Measurements from ENCODE around the gene C11orf65. TPM values are rescaled to one million over a fixed set of nuclear protein-coding genes. Genes with fewer than 3 reads are reported as not detected.
"Not testable (repeated sequence)": the region's sequence is repeated elsewhere in the genome, so short reads cannot be mapped to it uniquely, and the experiment has no call there.

Gene C11orf65
- polyA plus RNA-seq, 4 donors = 0.24 to 0.84 TPM; not detected in 2

GRCh38 chr11:108402241-108402640 lies 65.1 kb downstream of the C11orf65 start:
- Histone ChIP-seq H3K9me3 (ENCODE audit: control insufficient read depth in 2 of 2, insufficient read depth in 1 of 2, low read depth in 1 of 2, low read length in 1 of 2) (no peaks in the 10 kb centered on the region), H3K4me3 (ENCODE audit: low read depth in 1 of 3, low read length in 3 of 3) (no peak overlapping the region), H3K36me3 (ENCODE audit: control insufficient read depth in 3 of 3, insufficient read depth in 2 of 3, low read depth in 1 of 3, low read length in 3 of 3) (no peaks in the 10 kb centered on the region), H3K27me3 (ENCODE audit: control insufficient read depth in 3 of 3, insufficient read depth in 3 of 3, low read length in 3 of 3) (no peaks in the 10 kb centered on the region), H3K4me1 (ENCODE audit: control insufficient read depth in 3 of 3, insufficient read depth in 2 of 3, low read depth in 1 of 3, low read length in 2 of 3) (peaks cover 0 to 9% (median 0%) of the 10 kb centered on the region in 3 donors), H3K27ac (ENCODE audit: low read depth in 1 of 3, low read length in 2 of 3) (no peak overlapping the region)
- DNase-seq = no peak
- 97 to 100% (median 100%) methylated on average over 1 of the region's 1 CpG for WGBS, 3 donors
- FAIRE-seq = no peak

GRCh38 chr11:108398439-108398838 lies 68.9 kb downstream of the C11orf65 start:
- Histone ChIP-seq H3K27ac (ENCODE audit: low read depth in 1 of 3, low read length in 2 of 3) (no peak overlapping the region), H3K36me3 (ENCODE audit: control insufficient read depth in 3 of 3, insufficient read depth in 2 of 3, low read depth in 1 of 3, low read length in 3 of 3) (no peaks in the 10 kb centered on the region), H3K4me1 (ENCODE audit: control insufficient read depth in 3 of 3, insufficient read depth in 2 of 3, low read depth in 1 of 3, low read length in 2 of 3) (peaks cover 0 to 9% (median 0%) of the 10 kb centered on the region in 3 donors), H3K27me3 (ENCODE audit: control insufficient read depth in 3 of 3, insufficient read depth in 3 of 3, low read length in 3 of 3) (no peaks in the 10 kb centered on the region), H3K4me3 (ENCODE audit: low read depth in 1 of 3, low read length in 3 of 3) (no peak overlapping the region), H3K9me3 (ENCODE audit: control insufficient read depth in 2 of 2, insufficient read depth in 1 of 2, low read depth in 1 of 2, low read length in 1 of 2) (no peaks in the 10 kb centered on the region)
- no peak for DNase-seq
- WGBS, 3 donors = 87 to 92% (median 87%) methylated on average over 6 of the region's 6 CpGs
- no peak for FAIRE-seq

- not testable (repeated sequence) for H3K27ac ChIP-seq (ENCODE audit: low read depth in 1 of 3, low read length in 2 of 3); FAIRE-seq; H3K4me1 ChIP-seq (ENCODE audit: control insufficient read depth in 3 of 3, insufficient read depth in 2 of 3, low read depth in 1 of 3, low read length in 2 of 3); H3K27me3 ChIP-seq (ENCODE audit: control insufficient read depth in 3 of 3, insufficient read depth in 3 of 3, low read length in 3 of 3); H3K4me3 ChIP-seq (ENCODE audit: low read depth in 1 of 3, low read length in 3 of 3); DNase-seq; H3K36me3 ChIP-seq (ENCODE audit: control insufficient read depth in 3 of 3, insufficient read depth in 2 of 3, low read depth in 1 of 3, low read length in 3 of 3); H3K9me3 ChIP-seq (ENCODE audit: control insufficient read depth in 2 of 2, insufficient read depth in 1 of 2, low read depth in 1 of 2, low read length in 1 of 2)
- 95 to 96% (median 95%) methylated on average over 6 of the region's 6 CpGs for WGBS, 3 donors
These were observed 70.7 kb downstream of the C11orf65 start for GRCh38 chr11:108396672-108397071.

- WGBS, 3 donors = 45 to 94% (median 76%) methylated on average over 4 of the region's 4 CpGs
- H3K36me3 ChIP-seq (ENCODE audit: control insufficient read depth in 3 of 3, insufficient read depth in 2 of 3, low read depth in 1 of 3, low read length in 3 of 3) = no peaks in the 10 kb centered on the region
- H3K4me1 ChIP-seq (ENCODE audit: control insufficient read depth in 3 of 3, insufficient read depth in 2 of 3, low read depth in 1 of 3, low read length in 2 of 3) = no peaks in the 10 kb centered on the region
- no peak overlapping the region for H3K27ac ChIP-seq (ENCODE audit: low read depth in 1 of 3, low read length in 2 of 3)
- H3K4me3 ChIP-seq (ENCODE audit: low read depth in 1 of 3, low read length in 3 of 3) = no peak overlapping the region
- DNase-seq = peak in 1 of 2 donors; percentile 22
- H3K27me3 ChIP-seq (ENCODE audit: control insufficient read depth in 3 of 3, insufficient read depth in 3 of 3, low read length in 3 of 3) = no peaks in the 10 kb centered on the region
- FAIRE-seq = no peak
- H3K9me3 ChIP-seq (ENCODE audit: control insufficient read depth in 2 of 2, insufficient read depth in 1 of 2, low read depth in 1 of 2, low read length in 1 of 2) = no peaks in the 10 kb centered on the region
These were observed 72.5 kb downstream of the C11orf65 start for GRCh38 chr11:108394744-108395284.

- H3K27ac ChIP-seq (ENCODE audit: low read depth in 1 of 3, low read length in 2 of 3) = no peak overlapping the region
- FAIRE-seq (no peak), DNase-seq (no peak)
- 23 to 39% (median 29%) methylated on average over 1 of the region's 1 CpG for WGBS, 3 donors
- no peaks in the 10 kb centered on the region for H3K4me1 ChIP-seq (ENCODE audit: control insufficient read depth in 3 of 3, insufficient read depth in 2 of 3, low read depth in 1 of 3, low read length in 2 of 3)
- H3K4me3 ChIP-seq (ENCODE audit: low read depth in 1 of 3, low read length in 3 of 3) = no peak overlapping the region
- H3K27me3 ChIP-seq (ENCODE audit: control insufficient read depth in 3 of 3, insufficient read depth in 3 of 3, low read length in 3 of 3) = no peaks in the 10 kb centered on the region
- no peaks in the 10 kb centered on the region for H3K9me3 ChIP-seq (ENCODE audit: control insufficient read depth in 2 of 2, insufficient read depth in 1 of 2, low read depth in 1 of 2, low read length in 1 of 2)
- no peaks in the 10 kb centered on the region for H3K36me3 ChIP-seq (ENCODE audit: control insufficient read depth in 3 of 3, insufficient read depth in 2 of 3, low read depth in 1 of 3, low read length in 3 of 3)
These were observed 74.3 kb downstream of the C11orf65 start for GRCh38 chr11:108393046-108393445.

GRCh38 chr11:108392353-108392752 lies 75.0 kb downstream of the C11orf65 start:
- H3K27me3 ChIP-seq (ENCODE audit: control insufficient read depth in 3 of 3, insufficient read depth in 3 of 3, low read length in 3 of 3) = no peaks in the 10 kb centered on the region
- no peak overlapping the region for H3K4me3 ChIP-seq (ENCODE audit: low read depth in 1 of 3, low read length in 3 of 3)
- H3K4me1 ChIP-seq (ENCODE audit: control insufficient read depth in 3 of 3, insufficient read depth in 2 of 3, low read depth in 1 of 3, low read length in 2 of 3) = no peaks in the 10 kb centered on the region
- FAIRE-seq (no peak), DNase-seq (no peak)
- WGBS, 3 donors = 88 to 95% (median 92%) methylated on average over 1 of the region's 1 CpG
- no peaks in the 10 kb centered on the region for H3K9me3 ChIP-seq (ENCODE audit: control insufficient read depth in 2 of 2, insufficient read depth in 1 of 2, low read depth in 1 of 2, low read length in 1 of 2)
- H3K27ac ChIP-seq (ENCODE audit: low read depth in 1 of 3, low read length in 2 of 3) = no peak overlapping the region
- no peaks in the 10 kb centered on the region for H3K36me3 ChIP-seq (ENCODE audit: control insufficient read depth in 3 of 3, insufficient read depth in 2 of 3, low read depth in 1 of 3, low read length in 3 of 3)

- 82 to 90% (median 87%) methylated on average over 5 of the region's 5 CpGs for WGBS, 3 donors
- Histone ChIP-seq H3K36me3 (ENCODE audit: control insufficient read depth in 3 of 3, insufficient read depth in 2 of 3, low read depth in 1 of 3, low read length in 3 of 3) (no peaks in the 10 kb centered on the region), H3K4me1 (ENCODE audit: control insufficient read depth in 3 of 3, insufficient read depth in 2 of 3, low read depth in 1 of 3, low read length in 2 of 3) (no peaks in the 10 kb centered on the region), H3K27ac (ENCODE audit: low read depth in 1 of 3, low read length in 2 of 3) (no peak overlapping the region), H3K27me3 (ENCODE audit: control insufficient read depth in 3 of 3, insufficient read depth in 3 of 3, low read length in 3 of 3) (no peaks in the 10 kb centered on the region), H3K4me3 (ENCODE audit: low read depth in 1 of 3, low read length in 3 of 3) (no peak overlapping the region), H3K9me3 (ENCODE audit: control insufficient read depth in 2 of 2, insufficient read depth in 1 of 2, low read depth in 1 of 2, low read length in 1 of 2) (no peaks in the 10 kb centered on the region)
- DNase-seq = no peak
- FAIRE-seq = no peak
These were observed 78.8 kb downstream of the C11orf65 start for GRCh38 chr11:108388576-108388975.

- not testable (repeated sequence) for H3K4me1 ChIP-seq (ENCODE audit: control insufficient read depth in 3 of 3, insufficient read depth in 2 of 3, low read depth in 1 of 3, low read length in 2 of 3); DNase-seq; H3K4me3 ChIP-seq (ENCODE audit: low read depth in 1 of 3, low read length in 3 of 3); H3K27ac ChIP-seq (ENCODE audit: low read depth in 1 of 3, low read length in 2 of 3); H3K27me3 ChIP-seq (ENCODE audit: control insufficient read depth in 3 of 3, insufficient read depth in 3 of 3, low read length in 3 of 3); FAIRE-seq; H3K36me3 ChIP-seq (ENCODE audit: control insufficient read depth in 3 of 3, insufficient read depth in 2 of 3, low read depth in 1 of 3, low read length in 3 of 3); H3K9me3 ChIP-seq (ENCODE audit: control insufficient read depth in 2 of 2, insufficient read depth in 1 of 2, low read depth in 1 of 2, low read length in 1 of 2)
- 95 to 97% (median 96%) methylated on average over 23 to 24 of the region's 24 CpGs for WGBS, 3 donors
These were observed 93.8 kb downstream of the C11orf65 start for GRCh38 chr11:108373505-108373904.

GRCh38 chr11:108370990-108371389 lies 96.3 kb downstream of the C11orf65 start:
- Histone ChIP-seq H3K27ac (ENCODE audit: low read depth in 1 of 3, low read length in 2 of 3) (no peak overlapping the region), H3K36me3 (ENCODE audit: control insufficient read depth in 3 of 3, insufficient read depth in 2 of 3, low read depth in 1 of 3, low read length in 3 of 3) (peaks cover 0 to 3% (median 2%) of the 10 kb centered on the region in 3 donors), H3K9me3 (ENCODE audit: control insufficient read depth in 2 of 2, insufficient read depth in 1 of 2, low read depth in 1 of 2, low read length in 1 of 2) (peaks cover 0 to 4% of the 10 kb centered on the region in 2 donors), H3K27me3 (ENCODE audit: control insufficient read depth in 3 of 3, insufficient read depth in 3 of 3, low read length in 3 of 3) (no peaks in the 10 kb centered on the region), H3K4me3 (ENCODE audit: low read depth in 1 of 3, low read length in 3 of 3) (no peak overlapping the region), H3K4me1 (ENCODE audit: control insufficient read depth in 3 of 3, insufficient read depth in 2 of 3, low read depth in 1 of 3, low read length in 2 of 3) (no peaks in the 10 kb centered on the region)
- DNase-seq (no peak), FAIRE-seq (no peak)
- WGBS, 3 donors = 74 to 79% (median 75%) methylated on average over 5 of the region's 5 CpGs

Data from small intestine (tissue), 7 donors.